A673 (cell line): ENCODE measurements around the gene MIDN. TPM values are rescaled to one million over a fixed set of nuclear protein-coding genes. Genes with fewer than 3 reads are reported as not detected.
A peak's percentile ranks its signal among the peaks of the same experiment; 100 is the strongest.

Source experiments
- BruUV-seq: library from RNA; stranded (reverse); fragments of 400-500 nt; replicated peaks from 2 replicates; lab custom pipeline; 2021; lab: Mats Ljungman, UMichigan
- CTCF ChIA-PET: fragments of 300-600 bp; sonication (Branson Sonifier 250); formaldehyde crosslinking; loops from one replicate; lab custom pipeline; 2022; ENCODE audit warnings: antibody characterized with exemption; lab: Charles Lee
- POLR2A ChIA-PET: fragments of 300-600 bp; sonication (Branson Sonifier 250); formaldehyde crosslinking; loops from one replicate; lab custom pipeline; 2022; ENCODE audit warnings: antibody characterized with exemption; ENCODE audit not compliant: low non-redundant PET; lab: Charles Lee
- DNase-seq: peaks from one replicate; pipeline ENCODE4 v3.0.0-alpha.2; 2015; ENCODE audit warnings: low spot score
- H3K27ac ChIP-seq: fragments of 200-600 bp; sonication (generic); 2 replicates; pipeline ENCODE4 v1.5.1; 2016; ENCODE audit warnings: mixed run types, low read depth, mild to moderate bottlenecking, mixed read lengths, antibody characterized with exemption, low read length; ENCODE audit not compliant: poor library complexity, severe bottlenecking
- H3K27me3 ChIP-seq: fragments of 200-600 bp; sonication (generic); replicated peaks from 2 replicates; pipeline ENCODE4 v1.6.1; 2017; ENCODE audit warnings: mixed run types, low read depth, mild to moderate bottlenecking, mixed read lengths, antibody characterized with exemption, low read length; ENCODE audit not compliant: insufficient read depth, poor library complexity
- H3K36me3 ChIP-seq: fragments of 200-600 bp; sonication (generic); 2 replicates; pipeline ENCODE4 v1.6.1; 2016; ENCODE audit warnings: mixed run types, mild to moderate bottlenecking, mixed read lengths, antibody characterized with exemption, low read length; ENCODE audit not compliant: insufficient read depth, poor library complexity, severe bottlenecking
- H3K4me1 ChIP-seq: fragments of 200-600 bp; sonication (generic); 2 replicates; pipeline ENCODE4 v1.6.1; 2017; ENCODE audit warnings: mixed run types, mild to moderate bottlenecking, mixed read lengths, antibody characterized with exemption, low read length; ENCODE audit not compliant: insufficient read depth, poor library complexity, severe bottlenecking
- H3K4me3 ChIP-seq: fragments of 200-600 bp; sonication (generic); 2 replicates; pipeline ENCODE4 v1.5.1; 2016; ENCODE audit warnings: low read depth, mixed run types, mild to moderate bottlenecking, mixed read lengths, low read length; ENCODE audit not compliant: poor library complexity, severe bottlenecking
- H3K9me3 ChIP-seq: fragments of 200-600 bp; sonication (generic); 2 replicates; pipeline ENCODE4 v1.6.1; 2016; ENCODE audit warnings: mixed run types, low read depth, mild to moderate bottlenecking, mixed read lengths, antibody characterized with exemption, low read length; ENCODE audit not compliant: poor library complexity, severe bottlenecking
- EZH2 ChIP-seq: fragments of 200-600 bp; sonication (generic); IDR thresholded peaks from 2 replicates; pipeline ENCODE4 v1.6.1; 2017; ENCODE audit warnings: borderline replicate concordance, low read depth, mild to moderate bottlenecking, mixed read lengths, antibody characterized with exemption, low read length; ENCODE audit not compliant: poor library complexity, severe bottlenecking
- intact Hi-C: fragments of 100-400 bp; cut with micrococcal nuclease; formaldehyde crosslinking; loops from one replicate; pipeline ENCODE4 v1.10.0; 2022; ENCODE audit not compliant: unreplicated experiment
- total RNA-seq: library from RNA; stranded (reverse); gene quantifications from 2 replicates; pipeline ENCODE4 v1.2.3, GENCODE V29; 2021
- TF ChIP-seq, protein P1 (sequence below): fragments of 300-800, 200-600 bp; sonication (generic); conservative IDR thresholded peaks from 2 replicates; pipeline ENCODE4 v1.5.1; 2017; ENCODE audit warnings: low read depth, mild to moderate bottlenecking, antibody characterized with exemption, low read length, moderate library complexity, mixed read lengths

MIDN gene
- total RNA-seq, 1 experiment from 2014 or later, result 169 TPM

DNA sequence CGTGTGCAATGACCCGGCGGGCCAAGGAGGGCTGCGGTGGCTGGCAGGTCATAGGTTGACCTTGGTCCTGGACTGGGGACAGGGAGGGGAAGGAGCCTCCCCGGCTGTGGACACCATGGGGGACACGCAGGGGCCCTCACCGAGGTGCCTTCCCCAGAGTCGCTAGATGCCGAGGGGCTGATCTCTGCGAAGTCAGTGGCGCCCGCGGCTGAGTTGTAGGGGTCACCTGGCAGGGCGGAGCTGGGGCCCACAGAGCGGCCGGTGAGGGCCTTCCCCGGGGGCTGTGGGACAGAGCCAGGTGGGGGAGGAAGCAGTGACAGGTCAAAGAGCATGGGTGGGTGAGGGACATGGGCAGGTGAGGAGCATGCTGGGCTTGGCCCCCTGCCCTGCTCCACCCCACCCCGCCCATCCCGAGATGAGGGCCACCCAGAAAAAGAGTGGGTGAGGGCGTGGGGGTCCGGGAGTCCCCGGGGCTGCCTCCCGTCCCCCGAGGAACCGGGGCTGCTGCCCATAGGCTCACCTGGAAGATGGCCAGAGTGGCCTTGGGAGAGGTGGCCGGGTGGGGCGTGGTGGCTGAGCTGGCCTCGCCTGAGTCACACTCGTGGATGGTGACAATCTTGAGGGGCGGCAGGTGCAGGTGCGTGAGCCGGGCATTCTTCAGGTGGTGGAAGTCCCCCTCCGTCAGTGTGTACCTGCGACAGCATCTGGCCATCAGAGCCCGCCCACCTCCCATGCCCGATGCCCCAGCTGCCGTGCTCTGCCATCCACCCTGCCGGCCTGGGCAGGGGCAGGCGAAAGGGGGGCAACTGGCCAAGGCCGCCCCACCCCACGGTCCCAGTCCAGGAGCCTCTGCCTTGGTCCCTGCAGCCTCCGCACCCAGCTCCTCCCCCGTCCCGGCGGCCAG lies 14.1 kb upstream of the MIDN start:
- peaks cover 8% of the 10 kb centered on the region for H3K36me3 ChIP-seq
- intact Hi-C loops, result no loop called here
- peaks cover 16% of the 10 kb centered on the region for H3K4me1 ChIP-seq
- CTCF ChIA-PET, result interaction anchor here (0.6 kb wide), 1 partner anchor 56 kb away, joined by 5 read pairs; no protein-coding TSS in a partner anchor
- TF ChIP-seq, protein P1, sequence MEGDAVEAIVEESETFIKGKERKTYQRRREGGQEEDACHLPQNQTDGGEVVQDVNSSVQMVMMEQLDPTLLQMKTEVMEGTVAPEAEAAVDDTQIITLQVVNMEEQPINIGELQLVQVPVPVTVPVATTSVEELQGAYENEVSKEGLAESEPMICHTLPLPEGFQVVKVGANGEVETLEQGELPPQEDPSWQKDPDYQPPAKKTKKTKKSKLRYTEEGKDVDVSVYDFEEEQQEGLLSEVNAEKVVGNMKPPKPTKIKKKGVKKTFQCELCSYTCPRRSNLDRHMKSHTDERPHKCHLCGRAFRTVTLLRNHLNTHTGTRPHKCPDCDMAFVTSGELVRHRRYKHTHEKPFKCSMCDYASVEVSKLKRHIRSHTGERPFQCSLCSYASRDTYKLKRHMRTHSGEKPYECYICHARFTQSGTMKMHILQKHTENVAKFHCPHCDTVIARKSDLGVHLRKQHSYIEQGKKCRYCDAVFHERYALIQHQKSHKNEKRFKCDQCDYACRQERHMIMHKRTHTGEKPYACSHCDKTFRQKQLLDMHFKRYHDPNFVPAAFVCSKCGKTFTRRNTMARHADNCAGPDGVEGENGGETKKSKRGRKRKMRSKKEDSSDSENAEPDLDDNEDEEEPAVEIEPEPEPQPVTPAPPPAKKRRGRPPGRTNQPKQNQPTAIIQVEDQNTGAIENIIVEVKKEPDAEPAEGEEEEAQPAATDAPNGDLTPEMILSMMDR, result no peak
- TF ChIP-seq EZH2, result no peak
- no peak overlapping the region for H3K4me3 ChIP-seq
- no peaks in the 10 kb centered on the region for H3K27me3 ChIP-seq
- POLR2A ChIA-PET, result no interaction called here
- no peaks in the 10 kb centered on the region for H3K9me3 ChIP-seq
- BruUV-seq, result no TSS peak
- H3K27ac ChIP-seq, result no peak overlapping the region
- no peak for DNase-seq

DNA sequence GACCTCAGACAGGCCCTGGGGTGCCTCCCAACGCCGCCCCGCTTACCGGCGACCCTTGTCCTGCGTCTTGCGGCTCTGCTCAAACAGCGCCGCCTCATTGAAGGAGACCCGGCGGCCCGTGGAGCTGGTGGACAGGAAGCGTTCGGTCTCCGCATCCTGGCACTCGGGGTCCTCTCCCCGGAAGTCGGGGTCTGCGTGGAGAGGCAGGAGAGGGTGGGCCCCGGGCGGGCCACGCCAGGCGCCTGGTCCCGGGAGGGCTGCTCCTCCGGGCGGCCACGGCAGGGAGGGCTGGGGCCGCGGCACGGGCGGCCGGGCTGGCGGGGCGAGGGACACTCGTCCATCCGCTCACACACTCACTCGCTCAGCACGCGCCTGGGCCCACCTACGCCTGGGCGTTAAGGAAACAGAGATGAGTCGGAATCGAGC lies 13.4 kb upstream of the MIDN start:
- ChIA-PET POLR2A (no interaction called here), CTCF (interaction anchor here (0.6 kb wide), 1 partner anchor 56 kb away, joined by 5 read pairs; no protein-coding TSS in a partner anchor)
- TF ChIP-seq EZH2, result no peak
- TF ChIP-seq, protein P1, result no peak
- no peak overlapping the region for H3K4me3 ChIP-seq
- no peaks in the 10 kb centered on the region for H3K9me3 ChIP-seq
- peaks cover 8% of the 10 kb centered on the region for H3K36me3 ChIP-seq
- no peak for DNase-seq
- no peak overlapping the region for H3K27ac ChIP-seq
- no peaks in the 10 kb centered on the region for H3K27me3 ChIP-seq
- BruUV-seq, result no TSS peak
- H3K4me1 ChIP-seq, result peaks cover 22% of the 10 kb centered on the region
- intact Hi-C loops, result no loop called here

DNA sequence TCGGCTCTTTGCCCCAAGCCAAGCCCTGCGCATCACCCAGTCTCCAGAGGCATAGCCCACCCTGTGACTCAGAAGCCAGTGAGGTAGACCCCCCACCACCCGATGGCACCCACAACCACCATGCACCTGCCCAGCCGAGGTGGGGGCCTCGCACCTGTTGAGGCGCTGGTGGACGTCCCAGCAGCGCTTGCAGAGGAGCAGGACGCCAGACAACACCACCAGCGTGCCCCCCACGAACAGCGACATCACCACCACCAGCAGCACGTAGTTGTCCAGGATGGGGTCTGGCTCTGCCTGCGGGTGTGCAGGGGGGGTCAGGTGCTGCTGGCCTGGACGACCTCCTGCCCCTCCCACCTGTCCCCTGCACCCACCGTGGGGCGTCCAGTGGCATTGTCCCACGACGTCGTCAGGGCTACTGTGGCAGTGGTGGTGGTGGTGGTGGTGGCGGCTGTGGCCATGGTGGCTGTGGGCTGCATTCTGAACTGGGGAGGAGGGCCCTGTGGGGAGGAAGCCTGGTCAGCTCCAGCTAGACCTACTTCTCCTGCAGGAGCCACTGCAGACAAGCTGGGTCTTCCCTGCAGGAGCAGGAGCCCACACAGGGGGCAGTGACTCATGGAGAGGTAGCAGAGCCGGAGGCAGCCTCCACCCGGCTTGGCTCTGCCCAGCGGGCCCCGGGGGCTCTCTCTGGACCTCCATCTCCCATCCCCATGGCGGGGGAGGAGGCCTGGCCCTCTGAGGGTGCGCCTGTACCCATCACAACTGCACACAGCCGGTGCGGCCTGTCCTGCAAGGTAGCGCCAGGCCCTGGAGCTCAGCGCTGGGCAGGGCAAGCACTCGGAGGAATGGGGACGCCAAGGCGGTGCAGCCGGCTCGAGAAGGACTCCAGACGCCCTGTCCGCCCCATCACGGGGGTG lies 12.5 kb upstream of the MIDN start:
- intact Hi-C loops, result no loop called here
- TF ChIP-seq, protein P1, result no peak
- no peak for TF ChIP-seq EZH2
- peaks cover 24% of the 10 kb centered on the region for H3K4me1 ChIP-seq
- ChIA-PET POLR2A (no interaction called here), CTCF (interaction anchor here (0.5 kb wide), 1 partner anchor 11 kb away, joined by 4 read pairs; no protein-coding TSS in a partner anchor)
- peaks cover 8% of the 10 kb centered on the region for H3K36me3 ChIP-seq
- BruUV-seq, result no TSS peak
- H3K27me3 ChIP-seq, result no peaks in the 10 kb centered on the region
- no peak for DNase-seq
- peak overlapping the region; percentile 86 for H3K4me3 ChIP-seq
- no peak overlapping the region for H3K27ac ChIP-seq
- H3K9me3 ChIP-seq, result no peaks in the 10 kb centered on the region
